Liver (tissue), 9 donors: ENCODE data around the gene OCSTAMP. TPM values are rescaled to one million over a fixed set of nuclear protein-coding genes. Genes with fewer than 3 reads are reported as not detected.

ENCODE experiments used
- DNase-seq: peaks from one replicate; pipeline ENCODE4 v3.0.0-alpha.2; 2017; ENCODE audit warnings: low spot score
- H3K27ac ChIP-seq, 2 donors: one replicate each; pipeline ENCODE4 v1.7.0; 2013; ENCODE audit warnings: inconsistent platforms in 2 of 2, low read length in 2 of 2, control low read depth in 1 of 2, low read depth in 1 of 2, mild to moderate bottlenecking in 1 of 2
- H3K27me3 ChIP-seq, 4 donors: one replicate each; pipeline versions ENCODE4 v1.6.1 to v1.7.0; 2013; ENCODE audit warnings: low read length in 3 of 4, inconsistent platforms in 1 of 4, mild to moderate bottlenecking in 1 of 4, moderate library complexity in 1 of 4; ENCODE audit not compliant: control insufficient read depth in 4 of 4, insufficient read depth in 4 of 4
- H3K36me3 ChIP-seq, 4 donors: one replicate each; pipeline versions ENCODE4 v1.6.1 to v1.7.0; 2013; ENCODE audit warnings: low read length in 3 of 4, mild to moderate bottlenecking in 3 of 4, low read depth in 1 of 4, moderate library complexity in 1 of 4; ENCODE audit not compliant: control insufficient read depth in 4 of 4, insufficient read depth in 3 of 4
- H3K4me1 ChIP-seq, 4 donors: one replicate each; pipeline versions ENCODE4 v1.6.1 to v1.7.0; 2013; ENCODE audit warnings: low read length in 3 of 4, mild to moderate bottlenecking in 3 of 4, moderate library complexity in 1 of 4; ENCODE audit not compliant: control insufficient read depth in 4 of 4, insufficient read depth in 4 of 4
- H3K4me3 ChIP-seq, 3 donors: one replicate each; pipeline versions ENCODE4 v1.6.1 to v1.7.0; 2013; ENCODE audit warnings: low read length in 3 of 3, control low read depth in 1 of 3, low read depth in 1 of 3, mild to moderate bottlenecking in 1 of 3
- H3K9ac ChIP-seq, 2 donors: one replicate each; pipeline ENCODE4 v1.7.0; 2013; ENCODE audit warnings: low read length in 2 of 2, mild to moderate bottlenecking in 2 of 2, moderate library complexity in 2 of 2, control low read depth in 1 of 2, low read depth in 1 of 2
- H3K9me3 ChIP-seq, 4 donors: one replicate each; pipeline versions ENCODE4 v1.6.1 to v1.7.0; 2013; ENCODE audit warnings: low read length in 3 of 4; ENCODE audit not compliant: control insufficient read depth in 4 of 4
- EGR1 ChIP-seq, 2 donors: IDR thresholded peaks; 2 replicates each; pipeline ENCODE4 v1.6.1; 2016 to 2018; ENCODE audit warnings: antibody characterized with exemption in 2 of 2, low read depth in 2 of 2
- FOXA1 ChIP-seq: IDR thresholded peaks from 2 replicates; pipeline ENCODE4 v1.6.1; 2016; ENCODE audit warnings: antibody characterized with exemption
- FOXA2 ChIP-seq: IDR thresholded peaks from 2 replicates; pipeline ENCODE4 v1.6.1; 2016; ENCODE audit warnings: antibody characterized with exemption
- GABPA ChIP-seq, 2 donors: IDR thresholded peaks in 1 of 2; conservative IDR thresholded peaks in 1 of 2; 2 replicates each; pipeline ENCODE4 v1.6.1; 2016; ENCODE audit warnings: antibody characterized with exemption in 2 of 2, mild to moderate bottlenecking in 1 of 2, moderate library complexity in 1 of 2
- HNF4A ChIP-seq, 2 donors: conservative IDR thresholded peaks; 2 replicates each; pipeline ENCODE4 v1.6.1; 2016; ENCODE audit warnings: antibody characterized with exemption in 2 of 2, mild to moderate bottlenecking in 2 of 2
- HNF4G ChIP-seq: IDR thresholded peaks from 2 replicates; pipeline ENCODE4 v1.6.1; 2016; ENCODE audit warnings: antibody characterized with exemption
- JUND ChIP-seq, 2 donors: IDR thresholded peaks; 2 replicates each; pipeline ENCODE4 v1.6.1; 2016; ENCODE audit warnings: antibody characterized with exemption in 2 of 2
- NR2F2 ChIP-seq: IDR thresholded peaks from 2 replicates; pipeline ENCODE4 v1.6.1; 2016; ENCODE audit warnings: antibody characterized with exemption
- RAD21 ChIP-seq, 2 donors: IDR thresholded peaks; 2 replicates each; pipeline ENCODE4 v1.6.1; 2016; ENCODE audit warnings: antibody characterized with exemption in 2 of 2, mild to moderate bottlenecking in 2 of 2
- REST ChIP-seq: IDR thresholded peaks from 2 replicates; pipeline ENCODE4 v1.6.1; 2016; ENCODE audit warnings: antibody characterized with exemption, mild to moderate bottlenecking
- SP1 ChIP-seq: IDR thresholded peaks from 2 replicates; pipeline ENCODE4 v1.6.1; 2018; ENCODE audit warnings: antibody characterized with exemption, mild to moderate bottlenecking
- TAF1 ChIP-seq: conservative IDR thresholded peaks from 2 replicates; pipeline ENCODE4 v1.6.1; 2016; ENCODE audit warnings: antibody characterized with exemption, mild to moderate bottlenecking
- YY1 ChIP-seq: IDR thresholded peaks from 2 replicates; pipeline ENCODE4 v1.6.1; 2016; ENCODE audit warnings: antibody characterized with exemption, mild to moderate bottlenecking
- WGBS: extraction: QIAGEN DNeasy Blood & Tissue Kit; methylation state at CpG from one replicate; pipeline ENCODE4 v1.1.7; 2013; 5-methylcytosine and 5-hydroxymethylcytosine counted together
- polyA plus RNA-seq, 2 donors: library from polyadenylated mRNA; stranded (reverse) in 1 of 2; unstranded in 1 of 2; fragments of 200-250 nt in 1 of 2; fragments of >200 nt in 1 of 2; fragmentation: Nextera tagmentation in 1 of 2; extraction: Ambion mirVana in 1 of 2; gene quantifications; one replicate each; pipeline versions ENCODE4 v1.2.1 to v1.2.3, GENCODE V29; 2013 to 2015
- total RNA-seq, 2 donors: library from RNA; depleted of rRNA; stranded (reverse); fragments of >200 nt; gene quantifications; one replicate each; pipeline ENCODE4 v1.2.3, GENCODE V29; 2014
- TF ChIP-seq, protein P1 (sequence below): fragments of 150-350 bp; IDR thresholded peaks from 2 replicates; pipeline ENCODE4 v1.5.1; 2017; ENCODE audit warnings: improper control_type of control experiment, low read depth, low read length; ENCODE audit not compliant: missing input control
- TF ChIP-seq, protein P2 (sequence below): IDR thresholded peaks from 2 replicates; pipeline ENCODE4 v1.6.1; 2016; ENCODE audit warnings: antibody characterized with exemption
- TF ChIP-seq, protein P3 (sequence below): IDR thresholded peaks from 2 replicates; pipeline ENCODE4 v1.6.1; 2016; ENCODE audit warnings: antibody characterized with exemption
- donor health status: healthy.
- donor health status: healthy.
- donor health status: healthy.
- donor health status: healthy.
- donor health status: healthy.

The OCSTAMP gene
- total and polyA plus RNA-seq, 4 donors = not detected

DNA sequence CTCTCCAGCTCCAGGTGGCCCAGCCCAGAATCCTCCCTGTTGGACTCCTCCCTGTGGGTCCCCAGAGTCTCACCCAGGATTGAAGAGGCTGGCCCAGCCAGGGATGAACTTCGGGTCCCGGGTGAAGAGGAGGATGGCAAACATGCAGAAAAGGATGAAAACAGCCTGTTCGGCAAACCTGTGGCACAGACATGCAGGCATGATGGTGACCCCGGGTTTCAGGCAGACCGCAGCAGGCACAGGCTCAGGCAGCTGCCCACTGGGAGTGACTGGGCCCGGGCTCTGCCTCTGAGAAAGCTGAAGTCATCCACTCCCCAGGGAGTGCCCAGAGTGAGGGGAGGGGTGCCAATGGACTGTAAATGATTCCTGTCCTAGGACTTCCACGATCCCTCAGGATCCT, 37.5 kb upstream of the OCSTAMP start:
- DNase-seq = no peak
- no peaks in the 10 kb centered on the region for H3K4me1 ChIP-seq
- no peak overlapping the region for H3K27ac ChIP-seq
- H3K9ac ChIP-seq = no peak overlapping the region
- 86% methylated on average over 7 of the region's 7 CpGs for WGBS
- no peak for TF ChIP-seq JUND (IDR thresholded peaks at IDR 0.05)
- no peak for TF ChIP-seq SP1
- no peak for TF ChIP-seq TAF1
- TF ChIP-seq FOXA1 = no peak
- TF ChIP-seq GABPA (IDR thresholded peaks at IDR 0.05 in 1 of 2, conservative IDR thresholded peaks at IDR 0.05 in 1 of 2) = no peak
- TF ChIP-seq RAD21 (IDR thresholded peaks at IDR 0.05) = no peak
- TF ChIP-seq, protein P1, sequence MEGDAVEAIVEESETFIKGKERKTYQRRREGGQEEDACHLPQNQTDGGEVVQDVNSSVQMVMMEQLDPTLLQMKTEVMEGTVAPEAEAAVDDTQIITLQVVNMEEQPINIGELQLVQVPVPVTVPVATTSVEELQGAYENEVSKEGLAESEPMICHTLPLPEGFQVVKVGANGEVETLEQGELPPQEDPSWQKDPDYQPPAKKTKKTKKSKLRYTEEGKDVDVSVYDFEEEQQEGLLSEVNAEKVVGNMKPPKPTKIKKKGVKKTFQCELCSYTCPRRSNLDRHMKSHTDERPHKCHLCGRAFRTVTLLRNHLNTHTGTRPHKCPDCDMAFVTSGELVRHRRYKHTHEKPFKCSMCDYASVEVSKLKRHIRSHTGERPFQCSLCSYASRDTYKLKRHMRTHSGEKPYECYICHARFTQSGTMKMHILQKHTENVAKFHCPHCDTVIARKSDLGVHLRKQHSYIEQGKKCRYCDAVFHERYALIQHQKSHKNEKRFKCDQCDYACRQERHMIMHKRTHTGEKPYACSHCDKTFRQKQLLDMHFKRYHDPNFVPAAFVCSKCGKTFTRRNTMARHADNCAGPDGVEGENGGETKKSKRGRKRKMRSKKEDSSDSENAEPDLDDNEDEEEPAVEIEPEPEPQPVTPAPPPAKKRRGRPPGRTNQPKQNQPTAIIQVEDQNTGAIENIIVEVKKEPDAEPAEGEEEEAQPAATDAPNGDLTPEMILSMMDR = no peak
- TF ChIP-seq HNF4G = no peak
- TF ChIP-seq EGR1 (IDR thresholded peaks at IDR 0.05; ENCODE audit: low read depth in 2 of 2) = no peak
- no peak for TF ChIP-seq YY1
- TF ChIP-seq HNF4A (conservative IDR thresholded peaks at IDR 0.05) = no peak
- no peak for TF ChIP-seq REST
- TF ChIP-seq FOXA2 = no peak
- TF ChIP-seq, protein P2, sequence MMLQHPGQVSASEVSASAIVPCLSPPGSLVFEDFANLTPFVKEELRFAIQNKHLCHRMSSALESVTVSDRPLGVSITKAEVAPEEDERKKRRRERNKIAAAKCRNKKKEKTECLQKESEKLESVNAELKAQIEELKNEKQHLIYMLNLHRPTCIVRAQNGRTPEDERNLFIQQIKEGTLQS = no peak
- no peak overlapping the region for H3K4me3 ChIP-seq
- no peaks in the 10 kb centered on the region for H3K27me3 ChIP-seq
- no peaks in the 10 kb centered on the region for H3K9me3 ChIP-seq
- no peaks in the 10 kb centered on the region for H3K36me3 ChIP-seq

DNA sequence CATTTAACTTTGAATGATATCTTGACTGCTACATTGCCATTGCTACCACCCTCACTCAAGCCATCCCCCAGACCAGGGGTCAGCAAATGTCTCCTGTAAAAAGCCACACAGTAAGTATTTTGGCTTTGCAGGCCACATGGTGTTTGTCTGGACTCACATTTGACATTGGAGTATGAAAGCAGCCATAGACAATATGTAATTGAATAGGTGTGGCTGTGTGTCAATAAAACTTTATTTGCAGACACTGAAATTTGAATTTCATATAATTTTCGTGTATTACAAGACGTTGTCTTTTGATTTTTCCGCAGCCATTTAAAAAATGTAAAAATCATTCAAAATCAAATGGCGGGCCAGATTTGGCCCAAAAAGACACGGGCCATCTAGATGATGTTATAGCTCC, 36.3 kb upstream of the OCSTAMP start:
- no peaks in the 10 kb centered on the region for H3K4me1 ChIP-seq
- no peak overlapping the region for H3K27ac ChIP-seq
- H3K36me3 ChIP-seq = no peaks in the 10 kb centered on the region
- no peaks in the 10 kb centered on the region for H3K27me3 ChIP-seq
- H3K9ac ChIP-seq = no peak overlapping the region
- no peak for DNase-seq
- TF ChIP-seq, protein P3, sequence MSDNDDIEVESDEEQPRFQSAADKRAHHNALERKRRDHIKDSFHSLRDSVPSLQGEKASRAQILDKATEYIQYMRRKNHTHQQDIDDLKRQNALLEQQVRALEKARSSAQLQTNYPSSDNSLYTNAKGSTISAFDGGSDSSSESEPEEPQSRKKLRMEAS = no peak
- TF ChIP-seq NR2F2 (no peak), REST (no peak)
- H3K9me3 ChIP-seq = no peaks in the 10 kb centered on the region
- H3K4me3 ChIP-seq = no peak overlapping the region
- WGBS = 95% methylated on average over 5 of the region's 5 CpGs
